ENCODE results near the gene BMP8B. TPM values are rescaled to one million over a fixed set of nuclear protein-coding genes. Genes with fewer than 3 reads are reported as not detected.

Gene BMP8B
- total RNA-seq, 3 donors from 2014 or later: 11.0 to 19.9 (median 18.7) TPM

- Histone ChIP-seq H3K36me3 (ENCODE audit: low read depth) (no peaks in the 10 kb centered on the region), H3K9me3 (no peaks in the 10 kb centered on the region), H3K4me3 (no peak overlapping the region), H3K4me1 (ENCODE audit: low read depth) (no peaks in the 10 kb centered on the region)
- TF ChIP-seq CTCF (IDR thresholded peaks at IDR 0.05): no peak
- DNase-seq: no peak
- intact Hi-C loops (cut with DNase I, micrococcal nuclease): no loop called here
- ATAC-seq: no peak
Observed at GRCh38 chr1:39762550-39763540, 25.8 kb downstream of the BMP8B start.

- no peaks in the 10 kb centered on the region for H3K4me1 ChIP-seq (ENCODE audit: low read depth)
- intact Hi-C loops (cut with DNase I, micrococcal nuclease): no loop called here
- ATAC-seq (no peak), DNase-seq (no peak)
- H3K36me3 ChIP-seq (ENCODE audit: low read depth): no peaks in the 10 kb centered on the region
- no peak overlapping the region for H3K4me3 ChIP-seq
- no peak for TF ChIP-seq CTCF (IDR thresholded peaks at IDR 0.05)
- no peaks in the 10 kb centered on the region for H3K9me3 ChIP-seq
Observed at GRCh38 chr1:39761557-39762260, 27.0 kb downstream of the BMP8B start.

DNA sequence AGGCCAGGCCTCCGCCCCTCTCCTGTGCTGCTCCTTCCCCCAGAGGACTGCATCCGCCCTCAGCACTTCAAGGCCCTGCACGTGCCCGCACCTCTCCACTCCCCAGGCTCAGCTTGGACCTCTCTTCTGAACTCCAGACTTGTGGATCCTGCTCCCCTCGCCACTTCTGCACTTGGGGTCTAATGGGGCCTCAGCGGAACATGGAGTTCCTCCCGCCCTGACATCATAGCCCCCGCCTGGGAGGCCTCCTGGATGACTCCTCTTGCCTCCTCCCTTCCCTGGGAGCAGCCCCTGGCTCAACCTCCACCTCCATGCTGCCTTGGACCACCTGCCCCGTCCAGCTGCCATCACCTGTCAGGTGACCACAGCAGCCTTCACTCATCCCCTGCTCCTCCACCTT, 27.6 kb downstream of the BMP8B start:
- no peak overlapping the region for H3K4me3 ChIP-seq
- ATAC-seq: no peak
- DNase-seq: no peak
- H3K36me3 ChIP-seq (ENCODE audit: low read depth): no peaks in the 10 kb centered on the region
- intact Hi-C loops (cut with DNase I, micrococcal nuclease): no loop called here
- TF ChIP-seq CTCF (IDR thresholded peaks at IDR 0.05): no peak
- H3K4me1 ChIP-seq (ENCODE audit: low read depth): no peaks in the 10 kb centered on the region
- no peaks in the 10 kb centered on the region for H3K9me3 ChIP-seq

DNA sequence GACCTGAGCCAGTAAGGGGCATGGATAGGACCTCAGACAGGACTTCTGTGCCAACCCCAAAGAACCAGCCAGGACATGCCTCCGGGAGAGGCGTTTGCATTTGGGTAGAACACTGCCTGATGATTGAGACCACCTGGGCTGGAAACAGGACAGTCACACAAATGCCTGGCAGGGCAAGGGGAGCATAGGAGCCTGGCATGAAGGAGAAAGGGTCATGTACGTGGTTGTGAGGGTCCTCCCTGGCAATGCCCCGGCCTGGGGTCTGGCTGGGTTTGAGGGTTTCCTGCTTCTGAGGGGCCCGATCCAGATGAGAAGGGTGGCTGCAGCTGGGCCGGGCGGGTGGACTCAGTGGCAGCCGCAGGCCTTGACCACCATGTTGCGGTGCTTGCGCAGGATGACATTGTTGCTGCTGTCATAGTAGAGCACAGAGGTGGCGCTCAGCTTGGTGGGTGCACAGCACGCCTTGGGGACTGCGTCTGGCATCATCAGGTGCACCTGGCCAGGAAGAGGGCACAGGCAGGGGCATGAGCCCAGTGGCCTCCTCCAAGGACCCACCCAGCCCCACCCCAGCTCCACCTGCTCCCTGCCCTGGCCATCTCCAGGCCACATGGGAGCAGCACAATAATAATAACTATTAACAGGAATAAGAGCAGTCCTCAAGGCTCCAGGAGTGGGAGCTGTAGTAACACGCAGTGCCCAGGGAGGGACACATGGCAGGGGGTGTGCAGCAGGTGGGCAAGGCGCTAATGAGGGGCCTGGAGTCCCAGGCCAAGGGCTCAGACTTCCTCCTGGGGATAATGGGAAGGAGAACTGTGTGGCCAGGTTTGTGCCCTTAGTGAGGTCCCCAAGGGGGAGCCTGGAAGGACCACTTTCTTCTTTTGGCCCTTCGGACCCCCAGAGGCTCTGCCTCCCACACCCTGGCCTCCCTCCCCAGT, 28.3 kb downstream of the BMP8B start:
- no peak for DNase-seq
- Histone ChIP-seq H3K36me3 (ENCODE audit: low read depth) (no peaks in the 10 kb centered on the region), H3K4me1 (ENCODE audit: low read depth) (no peaks in the 10 kb centered on the region), H3K4me3 (no peak overlapping the region), H3K9me3 (no peaks in the 10 kb centered on the region)
- no peak for ATAC-seq
- intact Hi-C loops (cut with DNase I, micrococcal nuclease): no loop called here
- no peak for TF ChIP-seq CTCF (IDR thresholded peaks at IDR 0.05)

GRCh38 chr1:39759436-39759726, 29.3 kb downstream of the BMP8B start:
- no peak for ATAC-seq
- intact Hi-C loops (cut with DNase I, micrococcal nuclease): no loop called here
- Histone ChIP-seq H3K9me3 (no peaks in the 10 kb centered on the region), H3K4me3 (no peak overlapping the region), H3K4me1 (ENCODE audit: low read depth) (no peaks in the 10 kb centered on the region), H3K36me3 (ENCODE audit: low read depth) (peaks cover 5% of the 10 kb centered on the region)
- no peak for TF ChIP-seq CTCF (IDR thresholded peaks at IDR 0.05)
- no peak for DNase-seq

Measured in mucosa of descending colon (tissue), 3 donors.